Measurements from ENCODE around the gene ZNF516.

Gene ZNF516

GRCh38 chr18:76384861-76385680, 110.0 kb downstream of the ZNF516 start:
- no peak for DNase-seq (ENCODE audit: low read depth in 1 of 2, low spot score in 1 of 2)

- DNase-seq (ENCODE audit: low read depth in 1 of 2, low spot score in 1 of 2): no peak
Observed at GRCh38 chr18:76384114-76384790, 110.8 kb downstream of the ZNF516 start.

- no peak for DNase-seq (ENCODE audit: low read depth in 1 of 2, low spot score in 1 of 2)
Observed at GRCh38 chr18:76383636-76384035, 111.4 kb downstream of the ZNF516 start.

DNA sequence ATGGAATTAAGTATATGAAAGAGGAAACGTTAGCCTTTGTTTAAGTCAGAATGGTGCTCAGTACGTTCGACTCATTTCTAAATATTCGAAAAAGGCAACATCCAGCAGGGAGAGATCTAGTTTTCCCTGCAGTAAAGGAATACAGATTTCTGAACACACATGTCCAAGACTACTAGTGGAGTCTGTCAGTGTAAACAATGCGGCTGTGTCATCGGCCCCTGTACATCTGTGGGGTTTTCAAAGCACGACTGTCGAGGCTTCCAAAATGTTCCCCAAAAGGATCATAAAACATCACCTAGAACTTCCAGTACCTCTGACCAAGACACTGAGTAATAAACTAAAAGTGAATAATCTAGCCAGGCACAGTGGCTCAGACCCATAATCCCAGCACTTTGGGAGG, 112.8 kb downstream of the ZNF516 start:
- no peak for DNase-seq (ENCODE audit: low read depth in 1 of 2, low spot score in 1 of 2)

DNA sequence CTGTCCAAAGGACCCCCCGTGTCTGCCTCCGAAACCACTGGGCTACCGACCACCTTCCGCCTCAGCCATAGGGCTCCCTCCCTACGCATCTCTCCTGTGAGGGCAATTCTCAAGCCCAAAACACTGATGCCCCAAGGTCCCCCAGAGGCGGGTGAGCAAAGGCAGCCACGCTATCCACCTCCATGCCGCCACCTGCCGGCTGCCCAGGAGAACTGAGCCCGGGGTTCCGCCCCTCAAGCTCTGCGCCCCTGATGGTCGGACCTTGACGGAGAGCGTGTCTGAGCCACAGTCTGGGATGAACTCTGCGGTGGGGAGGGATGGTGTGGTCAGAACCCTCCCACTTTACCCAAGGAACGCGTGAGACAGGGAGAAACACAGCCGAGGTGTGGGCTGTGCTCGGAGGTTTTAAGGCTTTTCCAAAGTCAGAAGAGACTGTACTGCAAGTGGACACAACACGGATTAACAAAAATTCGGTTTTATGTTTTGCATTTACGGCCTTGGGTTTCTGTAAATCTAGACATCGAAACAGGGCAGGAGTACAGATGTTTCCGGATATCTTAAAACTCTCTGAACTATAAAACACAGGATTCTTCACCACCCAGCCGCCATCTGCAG, 114.1 kb downstream of the ZNF516 start:
- no peak for DNase-seq (ENCODE audit: low read depth in 1 of 2, low spot score in 1 of 2)

- no peak for DNase-seq (ENCODE audit: low read depth in 1 of 2, low spot score in 1 of 2)
Observed at GRCh38 chr18:76380127-76380729, 114.8 kb downstream of the ZNF516 start.

- no peak for DNase-seq (ENCODE audit: low read depth in 1 of 2, low spot score in 1 of 2)
Observed at GRCh38 chr18:76379226-76380126, 115.6 kb downstream of the ZNF516 start.

- no peak for DNase-seq (ENCODE audit: low read depth in 1 of 2, low spot score in 1 of 2)
Observed at GRCh38 chr18:76378526-76379215, 116.4 kb downstream of the ZNF516 start.

DNA sequence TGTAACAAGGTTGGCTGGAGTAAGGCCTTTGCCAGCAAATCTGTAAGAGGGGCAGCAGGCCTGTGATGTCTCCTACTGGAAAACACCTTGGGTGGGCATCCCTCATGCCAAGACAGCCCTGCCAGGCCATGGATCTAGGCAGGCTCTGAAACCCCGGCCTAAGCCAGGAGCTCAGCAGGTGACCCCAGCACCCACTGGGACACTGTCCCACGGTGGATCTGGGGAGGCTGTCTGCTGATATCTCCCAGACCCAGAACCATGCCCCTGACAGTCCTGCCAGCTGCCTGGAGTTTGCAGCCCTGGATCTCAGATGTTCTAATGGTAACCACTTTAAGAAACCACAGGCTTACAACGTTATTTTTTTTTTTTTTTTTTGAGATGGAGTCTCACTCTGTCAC, 117.7 kb downstream of the ZNF516 start:
- no peak for DNase-seq (ENCODE audit: low read depth in 1 of 2, low spot score in 1 of 2)

DNA sequence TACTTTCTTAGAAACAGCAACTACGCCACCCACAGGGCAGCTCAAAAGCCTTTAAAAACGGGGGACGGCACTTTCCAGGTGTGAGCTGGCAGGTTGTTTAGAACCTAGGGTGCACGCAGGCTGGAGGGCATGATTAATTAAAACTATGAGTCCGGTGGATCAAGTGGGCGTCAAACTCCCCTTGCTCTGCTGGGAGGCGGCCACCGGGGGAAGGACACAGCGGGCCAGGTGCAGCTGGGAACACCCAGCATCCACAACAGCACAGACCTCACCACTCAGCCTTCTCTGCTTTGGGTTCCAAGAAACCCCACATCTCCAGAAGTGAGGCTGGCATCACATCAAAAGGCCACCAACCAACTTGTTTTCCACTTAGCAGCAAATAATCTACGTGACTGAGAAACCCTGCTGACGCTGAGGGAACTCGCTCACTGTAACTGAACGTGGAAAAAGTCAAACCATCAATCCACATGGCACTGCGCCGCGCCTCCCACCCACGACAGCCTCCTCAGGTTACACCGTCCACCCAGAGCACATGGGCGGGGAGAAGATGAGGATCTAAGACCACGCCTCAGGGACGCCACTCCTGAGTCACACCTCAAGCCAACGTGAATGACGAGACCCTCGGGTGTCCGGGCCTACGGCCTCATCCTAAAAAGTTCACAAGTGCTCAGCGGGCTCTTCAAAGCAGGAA, 118.2 kb downstream of the ZNF516 start:
- no peak for DNase-seq (ENCODE audit: low read depth in 1 of 2, low spot score in 1 of 2)

DNA sequence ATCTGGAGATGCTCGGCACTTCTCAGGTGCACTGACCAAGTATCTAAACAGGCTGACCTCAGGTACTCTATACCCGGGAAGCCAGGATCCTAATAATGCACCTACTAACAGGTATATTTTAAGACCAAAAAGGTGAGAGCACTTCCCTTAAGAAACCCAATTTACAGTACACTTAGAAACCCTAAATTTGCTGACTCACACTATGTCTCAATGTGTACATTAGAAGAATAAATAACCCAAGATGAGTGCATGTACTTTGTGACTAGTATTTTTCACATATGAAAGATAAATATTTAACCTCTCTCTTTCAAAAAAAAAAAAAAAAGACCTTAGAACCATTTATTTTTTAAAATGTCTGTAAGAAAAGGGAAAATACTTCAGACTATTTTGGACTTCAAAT, 118.8 kb downstream of the ZNF516 start:
- no peak for DNase-seq (ENCODE audit: low read depth in 1 of 2, low spot score in 1 of 2)

DNA sequence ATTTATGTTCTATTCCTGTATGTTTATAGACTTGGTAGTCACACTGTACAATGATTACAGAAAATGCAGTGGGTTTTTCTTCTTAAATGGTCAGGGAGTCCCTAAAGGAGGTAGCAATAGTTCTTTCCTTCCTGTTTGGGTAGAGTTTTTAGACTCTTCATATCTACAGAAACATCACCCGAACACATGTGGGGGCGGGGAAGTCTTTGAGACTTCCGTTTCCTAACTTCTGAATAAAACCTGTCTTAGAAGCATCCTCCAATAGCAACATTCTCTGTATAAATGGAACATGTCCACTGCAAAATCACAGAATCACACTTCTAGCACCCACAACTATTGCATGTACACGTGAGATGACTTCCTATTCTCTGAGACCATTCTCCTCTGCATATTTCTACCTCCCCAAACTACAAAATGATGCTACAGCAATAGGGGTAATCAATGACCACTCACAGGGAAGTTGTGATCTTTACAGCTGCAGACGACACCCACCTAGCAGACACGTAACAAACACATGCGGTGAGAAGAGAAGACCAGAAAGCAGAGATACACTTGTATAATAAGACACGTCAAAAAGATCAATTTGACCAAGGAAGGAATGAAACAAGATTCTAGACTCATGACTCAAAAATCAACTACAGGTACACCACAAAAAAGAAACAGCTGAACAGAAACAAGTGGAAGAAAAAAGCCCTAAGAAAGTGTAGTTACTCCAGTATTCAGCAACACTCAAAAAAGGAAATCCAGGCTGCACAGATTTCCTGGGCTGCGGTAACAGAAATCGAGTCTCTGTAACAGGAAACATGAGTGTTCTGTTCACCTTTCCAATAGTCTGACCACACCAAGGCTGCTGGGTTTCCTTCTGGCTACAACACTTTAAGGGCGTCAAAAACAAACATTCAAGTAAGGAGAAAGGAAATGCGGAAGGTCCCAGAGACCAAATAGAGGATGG, 120.4 kb downstream of the ZNF516 start:
- no peak for DNase-seq (ENCODE audit: low read depth in 1 of 2, low spot score in 1 of 2)

DNA sequence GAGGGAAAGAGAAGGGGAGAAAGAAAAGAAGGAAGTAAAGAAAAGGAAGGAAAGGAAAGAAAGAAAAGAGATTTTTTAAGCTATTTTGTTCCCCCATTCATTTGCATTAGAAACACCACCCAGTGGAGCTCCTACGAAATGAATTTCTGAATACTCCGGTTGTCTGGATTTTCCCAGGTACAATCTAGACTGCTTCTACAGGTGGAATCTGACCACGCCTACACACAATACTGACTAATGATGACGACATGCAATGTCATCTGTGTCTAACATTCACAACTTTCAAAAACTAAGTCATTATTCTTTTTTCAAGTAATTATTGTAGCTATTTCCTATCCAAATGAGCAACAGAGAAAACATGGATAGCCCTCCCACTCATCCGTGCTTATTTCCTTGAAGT, 121.7 kb downstream of the ZNF516 start:
- no peak for DNase-seq (ENCODE audit: low read depth in 1 of 2, low spot score in 1 of 2)

GRCh38 chr18:76371301-76372203, 123.5 kb downstream of the ZNF516 start:
- DNase-seq (ENCODE audit: low read depth in 1 of 2, low spot score in 1 of 2): no peak

GRCh38 chr18:76370686-76371085, 124.4 kb downstream of the ZNF516 start:
- no peak for DNase-seq (ENCODE audit: low read depth in 1 of 2, low spot score in 1 of 2)

GRCh38 chr18:76370201-76370600, 124.8 kb downstream of the ZNF516 start:
- DNase-seq (ENCODE audit: low read depth in 1 of 2, low spot score in 1 of 2): no peak

DNA sequence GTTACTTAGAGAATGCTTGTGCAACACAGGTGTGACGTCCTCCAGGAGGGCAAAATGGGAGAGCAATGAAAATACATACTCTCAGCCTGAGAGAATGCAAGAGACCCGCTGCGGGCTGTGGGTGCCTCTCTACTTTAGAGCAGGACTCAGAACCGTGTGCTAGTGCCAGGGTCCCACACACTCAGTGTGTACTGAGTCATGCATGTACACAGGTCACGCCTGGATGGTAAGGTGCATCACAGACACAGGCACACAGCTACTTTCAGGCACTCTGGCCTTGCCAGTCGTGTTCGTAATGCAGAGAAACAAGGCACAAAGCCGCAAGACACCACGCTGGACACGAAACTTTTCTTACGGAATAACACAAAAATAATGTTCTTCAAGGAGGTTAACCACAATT, 125.3 kb downstream of the ZNF516 start:
- no peak for DNase-seq (ENCODE audit: low read depth in 1 of 2, low spot score in 1 of 2)
